GM23338 (cell line): ENCODE measurements around the gene LDLRAD3. TPM values are rescaled to one million over a fixed set of nuclear protein-coding genes. Genes with fewer than 3 reads are reported as not detected.

Experiments used
- ATAC-seq: fragments of 200-7000 bp; cut with Tn5 transposase; 3 replicates; pipeline ENCODE4 v1.9.1; 2020
- DNase-seq: peaks from one replicate; pipeline ENCODE4 v3.0.0-alpha.2; 2015; ENCODE audit warnings: low spot score
- H2AFZ ChIP-seq: fragments of 200-600 bp; sonication (generic); 2 replicates; pipeline ENCODE4 v1.8.0; 2016; ENCODE audit warnings: antibody characterized with exemption, mild to moderate bottlenecking, moderate library complexity
- H3F3A ChIP-seq: fragments of 200-600 bp; sonication (generic); replicated peaks from 2 replicates; pipeline ENCODE4 v1.8.0; 2017; ENCODE audit warnings: antibody characterized with exemption, mixed run types, low read depth
- H3K27ac ChIP-seq: fragments of 200-600 bp; sonication (generic); 2 replicates; pipeline ENCODE4 v1.6.1; 2016; ENCODE audit warnings: low read depth
- H3K27me3 ChIP-seq: fragments of 200-600 bp; sonication (generic); 2 replicates; pipeline ENCODE4 v1.8.0; 2016; ENCODE audit warnings: mild to moderate bottlenecking, mixed run types, moderate library complexity; ENCODE audit not compliant: insufficient read depth
- H3K36me3 ChIP-seq: fragments of 200-600 bp; sonication (generic); 2 replicates; pipeline ENCODE4 v1.8.0; 2016; ENCODE audit warnings: mild to moderate bottlenecking; ENCODE audit not compliant: insufficient read depth
- H3K4me1 ChIP-seq: fragments of 200-600 bp; sonication (generic); 2 replicates; pipeline ENCODE4 v1.8.0; 2016; ENCODE audit warnings: mild to moderate bottlenecking, moderate library complexity; ENCODE audit not compliant: insufficient read depth
- H3K4me2 ChIP-seq: fragments of 200-600 bp; sonication (generic); 2 replicates; pipeline ENCODE4 v1.7.1; 2017; ENCODE audit warnings: mixed run types
- H3K4me3 ChIP-seq: fragments of 200-600 bp; sonication (generic); 2 replicates; pipeline ENCODE4 v1.6.1; 2016; ENCODE audit warnings: mixed run types
- H3K79me2 ChIP-seq: fragments of 200-600 bp; sonication (generic); replicated peaks from 2 replicates; pipeline ENCODE4 v1.8.0; 2017; ENCODE audit warnings: mild to moderate bottlenecking; ENCODE audit not compliant: insufficient read depth
- H3K9me2 ChIP-seq: fragments of 200-600 bp; sonication (generic); 2 replicates; pipeline ENCODE4 v1.8.0; 2017; ENCODE audit not compliant: insufficient read depth
- H4K20me1 ChIP-seq: fragments of 200-600 bp; sonication (generic); replicated peaks from 2 replicates; pipeline ENCODE4 v1.8.0; 2017; ENCODE audit warnings: mild to moderate bottlenecking; ENCODE audit not compliant: insufficient read depth
- H3K27ac Mint-ChIP-seq: 2 replicates; pipeline ENCODE4 v1.8.0; 2020; ENCODE audit warnings: inconsistent platforms, mild to moderate bottlenecking, moderate library complexity, mixed read lengths
- H3K27me3 Mint-ChIP-seq: 3 replicates; pipeline ENCODE4 v1.8.0; 2022; ENCODE audit warnings: low read depth, mild to moderate bottlenecking, moderate library complexity, mixed read lengths, inconsistent platforms; ENCODE audit not compliant: insufficient read depth, poor library complexity
- H3K36me3 Mint-ChIP-seq: 3 replicates; pipeline ENCODE4 v1.8.0; 2021; ENCODE audit warnings: low read depth, mild to moderate bottlenecking, inconsistent platforms, moderate library complexity, mixed read lengths
- H3K4me1 Mint-ChIP-seq: 3 replicates; pipeline ENCODE4 v1.8.0; 2020; ENCODE audit warnings: mild to moderate bottlenecking, inconsistent platforms, mixed read lengths
- H3K4me3 Mint-ChIP-seq: 3 replicates; pipeline ENCODE4 v1.8.0; 2021; ENCODE audit warnings: moderate library complexity, mild to moderate bottlenecking, inconsistent platforms, mixed read lengths
- H3K9me3 Mint-ChIP-seq: 3 replicates; pipeline ENCODE4 v1.8.0; 2020; ENCODE audit warnings: moderate library complexity, mild to moderate bottlenecking, inconsistent platforms, mixed read lengths
- EZH2 ChIP-seq: fragments of 200-600 bp; sonication (generic); IDR thresholded peaks from one replicate; pipeline ENCODE4 v1.8.0; 2017; ENCODE audit warnings: antibody characterized with exemption, mild to moderate bottlenecking, low read depth; ENCODE audit not compliant: unreplicated experiment
- STAT1 ChIP-seq: IDR thresholded peaks from one replicate; pipeline ENCODE4 v1.6.1; 2016; ENCODE audit warnings: antibody characterized with exemption; ENCODE audit not compliant: unreplicated experiment
- polyA plus RNA-seq: library from polyadenylated mRNA; unstranded; fragments of >200 nt; fragmentation: Nextera tagmentation; extraction: Ambion mirVana; gene quantifications from 2 replicates; pipeline ENCODE4 v1.2.1, GENCODE V29; 2016
- total RNA-seq: library from RNA; depleted of rRNA; stranded (reverse); fragments of >200 nt; shearing (Covaris generic); gene quantifications from 2 replicates; pipeline ENCODE4 v1.2.3, GENCODE V29; 2014
- TF ChIP-seq, protein P1 (sequence below): fragments of 250-450 bp; sonication (Bioruptor Pico); IDR thresholded peaks from 2 replicates; pipeline ENCODE4 v1.5.0; 2020; ENCODE audit warnings: mild to moderate bottlenecking, moderate library complexity

Gene LDLRAD3
- total and polyA plus RNA-seq, 2 experiments from 2014 or later: 8.5 to 19.4 TPM

DNA sequence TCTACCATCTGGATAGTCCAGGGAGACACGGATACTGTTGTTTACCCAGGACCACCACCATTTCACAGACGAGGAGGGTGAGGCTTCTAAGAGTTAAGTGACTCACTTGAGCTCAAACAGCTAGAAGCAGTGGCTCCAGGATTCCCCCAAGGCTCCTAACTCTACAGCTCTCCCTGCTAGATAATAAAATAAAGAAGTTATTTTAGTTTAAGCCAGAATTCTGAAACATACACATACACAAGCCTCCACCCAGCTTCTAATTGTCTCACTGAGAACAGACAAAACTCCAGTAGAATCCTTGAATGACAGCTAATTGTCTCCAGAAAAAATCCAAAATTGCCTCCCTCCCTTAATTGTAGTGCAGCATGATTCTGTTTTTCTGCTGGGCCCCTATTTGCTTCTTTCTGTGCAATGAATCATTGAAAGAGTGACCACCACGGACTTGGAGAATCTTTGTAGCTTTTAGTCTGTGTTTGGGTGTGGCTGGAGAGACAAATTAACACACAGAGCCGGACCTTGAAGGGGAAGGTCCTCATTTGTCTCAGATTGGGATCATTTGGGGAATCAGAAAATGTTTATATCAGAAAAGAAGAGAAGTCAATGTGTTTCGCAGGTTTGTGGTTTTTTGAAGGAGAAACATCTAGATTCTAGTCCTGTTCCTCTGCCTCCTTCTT is 280.5 kb downstream of the LDLRAD3 start:
- no peak for ATAC-seq
- no peak for DNase-seq

More for the DNA sequence above, 280.5 kb downstream of the LDLRAD3 start:
- H3K36me3 Mint-ChIP-seq: peaks cover 13% of the 10 kb centered on the region; the same call in 2 of the 3 replicates
- H3K27ac Mint-ChIP-seq: no peak overlapping the region
- TF ChIP-seq EZH2 (no peak), STAT1 (no peak)
- TF ChIP-seq, protein P1, sequence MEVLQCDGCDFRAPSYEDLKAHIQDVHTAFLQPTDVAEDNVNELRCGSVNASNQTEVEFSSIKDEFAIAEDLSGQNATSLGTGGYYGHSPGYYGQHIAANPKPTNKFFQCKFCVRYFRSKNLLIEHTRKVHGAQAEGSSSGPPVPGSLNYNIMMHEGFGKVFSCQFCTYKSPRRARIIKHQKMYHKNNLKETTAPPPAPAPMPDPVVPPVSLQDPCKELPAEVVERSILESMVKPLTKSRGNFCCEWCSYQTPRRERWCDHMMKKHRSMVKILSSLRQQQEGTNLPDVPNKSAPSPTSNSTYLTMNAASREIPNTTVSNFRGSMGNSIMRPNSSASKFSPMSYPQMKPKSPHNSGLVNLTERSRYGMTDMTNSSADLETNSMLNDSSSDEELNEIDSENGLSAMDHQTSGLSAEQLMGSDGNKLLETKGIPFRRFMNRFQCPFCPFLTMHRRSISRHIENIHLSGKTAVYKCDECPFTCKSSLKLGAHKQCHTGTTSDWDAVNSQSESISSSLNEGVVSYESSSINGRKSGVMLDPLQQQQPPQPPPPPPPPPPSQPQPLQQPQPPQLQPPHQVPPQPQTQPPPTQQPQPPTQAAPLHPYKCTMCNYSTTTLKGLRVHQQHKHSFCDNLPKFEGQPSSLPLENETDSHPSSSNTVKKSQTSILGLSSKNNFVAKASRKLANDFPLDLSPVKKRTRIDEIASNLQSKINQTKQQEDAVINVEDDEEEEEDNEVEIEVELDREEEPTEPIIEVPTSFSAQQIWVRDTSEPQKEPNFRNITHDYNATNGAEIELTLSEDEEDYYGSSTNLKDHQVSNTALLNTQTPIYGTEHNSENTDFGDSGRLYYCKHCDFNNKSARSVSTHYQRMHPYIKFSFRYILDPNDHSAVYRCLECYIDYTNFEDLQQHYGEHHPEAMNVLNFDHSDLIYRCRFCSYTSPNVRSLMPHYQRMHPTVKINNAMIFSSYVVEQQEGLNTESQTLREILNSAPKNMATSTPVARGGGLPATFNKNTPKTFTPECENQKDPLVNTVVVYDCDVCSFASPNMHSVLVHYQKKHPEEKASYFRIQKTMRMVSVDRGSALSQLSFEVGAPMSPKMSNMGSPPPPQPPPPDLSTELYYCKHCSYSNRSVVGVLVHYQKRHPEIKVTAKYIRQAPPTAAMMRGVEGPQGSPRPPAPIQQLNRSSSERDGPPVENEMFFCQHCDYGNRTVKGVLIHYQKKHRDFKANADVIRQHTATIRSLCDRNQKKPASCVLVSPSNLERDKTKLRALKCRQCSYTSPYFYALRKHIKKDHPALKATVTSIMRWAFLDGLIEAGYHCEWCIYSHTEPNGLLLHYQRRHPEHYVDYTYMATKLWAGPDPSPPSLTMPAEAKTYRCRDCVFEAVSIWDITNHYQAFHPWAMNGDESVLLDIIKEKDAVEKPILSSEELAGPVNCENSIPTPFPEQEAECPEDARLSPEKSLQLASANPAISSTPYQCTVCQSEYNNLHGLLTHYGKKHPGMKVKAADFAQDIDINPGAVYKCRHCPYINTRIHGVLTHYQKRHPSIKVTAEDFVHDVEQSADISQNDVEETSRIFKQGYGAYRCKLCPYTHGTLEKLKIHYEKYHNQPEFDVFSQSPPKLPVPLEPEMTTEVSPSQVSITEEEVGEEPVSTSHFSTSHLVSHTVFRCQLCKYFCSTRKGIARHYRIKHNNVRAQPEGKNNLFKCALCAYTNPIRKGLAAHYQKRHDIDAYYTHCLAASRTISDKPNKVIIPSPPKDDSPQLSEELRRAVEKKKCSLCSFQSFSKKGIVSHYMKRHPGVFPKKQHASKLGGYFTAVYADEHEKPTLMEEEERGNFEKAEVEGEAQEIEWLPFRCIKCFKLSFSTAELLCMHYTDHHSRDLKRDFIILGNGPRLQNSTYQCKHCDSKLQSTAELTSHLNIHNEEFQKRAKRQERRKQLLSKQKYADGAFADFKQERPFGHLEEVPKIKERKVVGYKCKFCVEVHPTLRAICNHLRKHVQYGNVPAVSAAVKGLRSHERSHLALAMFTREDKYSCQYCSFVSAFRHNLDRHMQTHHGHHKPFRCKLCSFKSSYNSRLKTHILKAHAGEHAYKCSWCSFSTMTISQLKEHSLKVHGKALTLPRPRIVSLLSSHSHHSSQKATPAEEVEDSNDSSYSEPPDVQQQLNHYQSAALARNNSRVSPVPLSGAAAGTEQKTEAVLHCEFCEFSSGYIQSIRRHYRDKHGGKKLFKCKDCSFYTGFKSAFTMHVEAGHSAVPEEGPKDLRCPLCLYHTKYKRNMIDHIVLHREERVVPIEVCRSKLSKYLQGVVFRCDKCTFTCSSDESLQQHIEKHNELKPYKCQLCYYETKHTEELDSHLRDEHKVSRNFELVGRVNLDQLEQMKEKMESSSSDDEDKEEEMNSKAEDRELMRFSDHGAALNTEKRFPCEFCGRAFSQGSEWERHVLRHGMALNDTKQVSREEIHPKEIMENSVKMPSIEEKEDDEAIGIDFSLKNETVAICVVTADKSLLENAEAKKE (CRISPR knock-in tag): no peak
- H3K4me1 Mint-ChIP-seq: no peaks in the 10 kb centered on the region
- H3K4me3 Mint-ChIP-seq: no peak overlapping the region
- Histone ChIP-seq H3K4me1 (no peaks in the 10 kb centered on the region), H3K9me2 (no peaks in the 10 kb centered on the region), H3K36me3 (no peaks in the 10 kb centered on the region; the same call in 1 of the 2 replicates), H4K20me1 (no peaks in the 10 kb centered on the region), H2AFZ (no peak overlapping the region), H3F3A (no peaks in the 10 kb centered on the region), H3K79me2 (no peaks in the 10 kb centered on the region), H3K4me2 (no peak overlapping the region), H3K27me3 (no peaks in the 10 kb centered on the region), H3K27ac (no peak overlapping the region), H3K4me3 (no peak overlapping the region)
- peaks cover 12% of the 10 kb centered on the region; the same call in 2 of the 3 replicates for H3K9me3 Mint-ChIP-seq
- H3K27me3 Mint-ChIP-seq: peaks cover 1% of the 10 kb centered on the region
